UCSD-AML1 (cell line): ENCODE measurements around the gene ADD3.
"Not testable (repeated sequence)": the region's sequence is repeated elsewhere in the genome, so short reads cannot be mapped to it uniquely, and the experiment has no call there.

Experiments used
- DNase-seq: peaks from one replicate; lab custom pipeline; 2025; ENCODE audit not compliant: unreplicated experiment; lab: John Stamatoyannopoulos, UW

Gene ADD3

DNA sequence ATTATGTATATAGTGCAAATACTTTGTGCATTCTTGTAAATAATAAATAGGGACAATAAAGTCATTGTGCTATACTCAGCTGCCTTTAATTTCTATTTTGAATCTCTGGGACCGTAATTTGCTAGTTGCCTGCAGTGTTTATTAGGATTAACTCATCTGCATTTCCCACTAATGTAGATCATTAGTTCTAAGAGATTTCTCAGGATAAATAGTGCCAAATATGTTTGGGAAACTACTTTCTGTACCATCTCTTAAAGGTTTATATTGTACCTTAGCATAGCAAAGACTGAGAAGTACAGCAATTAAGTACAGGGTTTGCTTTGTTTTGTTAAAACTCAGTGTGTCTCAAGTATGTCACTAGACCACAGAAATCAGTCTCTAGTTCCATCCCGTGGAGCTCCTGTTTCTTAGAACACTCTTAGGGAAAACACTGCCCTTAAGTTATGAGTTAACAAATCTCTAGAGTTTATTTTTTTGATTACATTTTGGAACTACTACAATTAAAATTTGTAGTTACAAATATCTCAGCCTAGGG is 26.0 kb downstream of the ADD3 start:
- DNase-seq = no peak

- no peak for DNase-seq
Measured at GRCh38 chr10:110034596-110034995, 26.8 kb downstream of the ADD3 start.

GRCh38 chr10:110035070-110035921 is 27.5 kb downstream of the ADD3 start:
- DNase-seq = no peak

GRCh38 chr10:110036640-110037039 is 28.9 kb downstream of the ADD3 start:
- no peak for DNase-seq

DNA sequence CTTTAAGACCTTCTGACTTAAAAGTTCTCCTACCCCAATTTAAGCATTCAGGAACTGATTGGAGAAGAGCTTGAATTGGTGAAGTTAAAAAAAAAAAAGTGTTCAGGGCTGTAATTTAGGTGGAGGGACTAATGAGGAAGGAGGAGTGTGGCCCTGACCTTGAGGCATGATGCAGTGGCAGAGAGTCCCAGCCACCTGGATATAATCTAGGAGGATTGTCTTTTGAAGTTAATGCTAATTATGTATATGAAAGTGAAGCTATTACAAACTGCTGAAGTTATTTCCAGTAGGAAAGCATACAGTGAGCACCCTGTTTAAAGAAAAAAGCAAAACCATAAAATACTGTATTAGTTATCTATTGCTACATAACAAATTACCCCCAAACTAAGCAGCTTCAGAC is 31.5 kb downstream of the ADD3 start:
- DNase-seq = no peak

DNA sequence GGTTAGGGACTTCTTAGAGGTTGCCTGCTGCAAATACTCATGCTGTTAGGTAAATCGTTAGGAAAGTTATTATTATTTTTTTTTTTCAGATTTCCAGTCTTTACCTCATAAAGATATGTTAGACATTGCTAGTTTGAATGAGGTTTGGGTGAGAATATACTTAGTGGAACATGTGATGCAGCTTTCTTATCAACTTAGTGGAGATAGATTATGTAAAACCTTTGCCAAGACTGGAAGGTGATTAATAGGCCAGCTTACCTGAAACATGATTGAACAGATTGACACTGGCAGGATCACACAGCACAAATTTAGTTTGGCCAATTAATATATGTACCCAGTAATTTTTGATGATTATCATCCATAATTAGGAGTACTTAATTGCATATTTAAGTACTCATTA is 32.3 kb downstream of the ADD3 start:
- DNase-seq = no peak

- DNase-seq = no peak
Measured at GRCh38 chr10:110040767-110041478, 33.1 kb downstream of the ADD3 start.

DNA sequence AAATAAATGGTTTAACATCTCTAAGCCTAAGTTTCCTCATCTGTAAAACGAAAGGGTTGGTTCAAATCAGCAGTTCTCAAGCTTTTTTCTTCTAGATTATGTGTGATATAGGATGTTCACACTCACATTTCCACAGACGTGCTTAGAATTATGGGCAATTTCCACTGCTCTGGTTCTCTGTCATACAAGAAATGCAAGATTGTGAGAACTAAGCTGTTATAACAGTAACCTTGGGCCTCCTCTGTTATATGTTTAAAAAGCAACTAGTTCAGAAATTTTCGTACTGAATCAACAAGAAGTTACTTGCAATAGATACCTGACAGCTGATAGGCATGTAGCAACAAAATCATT is 33.7 kb downstream of the ADD3 start:
- no peak for DNase-seq

DNA sequence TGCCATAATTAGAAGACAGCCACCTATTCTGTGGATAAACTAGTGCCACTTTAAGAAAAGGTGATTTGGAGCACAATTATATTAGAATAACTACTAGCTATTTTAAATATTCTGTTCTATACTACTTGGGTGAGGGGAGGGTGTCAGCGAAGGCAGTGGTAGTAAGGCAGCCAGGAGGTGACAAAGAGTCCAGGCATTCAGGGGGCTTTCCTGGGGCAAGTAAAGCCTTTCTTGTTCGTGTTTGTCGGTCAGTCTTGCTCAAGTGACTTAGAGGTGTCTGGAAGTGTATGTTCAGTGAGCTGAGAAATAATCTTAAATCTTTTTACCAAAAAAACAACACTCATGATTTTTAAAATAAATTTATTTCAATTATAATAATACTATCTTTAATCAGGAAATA is 34.4 kb downstream of the ADD3 start:
- no peak for DNase-seq

GRCh38 chr10:110042891-110043290 is 35.1 kb downstream of the ADD3 start:
- DNase-seq = no peak

GRCh38 chr10:110044681-110045080 is 36.9 kb downstream of the ADD3 start:
- no peak for DNase-seq

- DNase-seq = no peak
Measured at GRCh38 chr10:110045772-110046171, 38.0 kb downstream of the ADD3 start.

DNA sequence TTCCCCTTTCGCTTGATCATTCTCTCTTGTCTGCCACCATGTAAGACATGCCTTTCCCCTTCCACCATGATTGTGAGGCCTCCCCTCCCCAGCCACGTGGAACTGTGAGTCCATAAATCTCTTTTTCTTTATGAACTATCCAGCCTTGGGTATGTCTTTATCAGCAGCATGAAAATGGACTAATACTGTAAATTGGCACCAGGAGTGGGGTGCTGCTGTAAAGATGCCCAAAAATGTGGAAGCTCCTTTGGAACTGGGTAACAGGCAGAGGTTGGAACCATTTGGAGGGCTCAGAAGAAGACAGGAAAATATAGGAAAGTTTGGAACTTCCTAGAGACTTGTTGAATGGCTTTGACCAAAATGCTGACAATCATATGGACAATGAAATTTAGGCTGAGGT is 40.4 kb downstream of the ADD3 start:
- not testable (repeated sequence) for DNase-seq

- DNase-seq = no peak
Measured at GRCh38 chr10:110048781-110049180, 41.0 kb downstream of the ADD3 start.

DNA sequence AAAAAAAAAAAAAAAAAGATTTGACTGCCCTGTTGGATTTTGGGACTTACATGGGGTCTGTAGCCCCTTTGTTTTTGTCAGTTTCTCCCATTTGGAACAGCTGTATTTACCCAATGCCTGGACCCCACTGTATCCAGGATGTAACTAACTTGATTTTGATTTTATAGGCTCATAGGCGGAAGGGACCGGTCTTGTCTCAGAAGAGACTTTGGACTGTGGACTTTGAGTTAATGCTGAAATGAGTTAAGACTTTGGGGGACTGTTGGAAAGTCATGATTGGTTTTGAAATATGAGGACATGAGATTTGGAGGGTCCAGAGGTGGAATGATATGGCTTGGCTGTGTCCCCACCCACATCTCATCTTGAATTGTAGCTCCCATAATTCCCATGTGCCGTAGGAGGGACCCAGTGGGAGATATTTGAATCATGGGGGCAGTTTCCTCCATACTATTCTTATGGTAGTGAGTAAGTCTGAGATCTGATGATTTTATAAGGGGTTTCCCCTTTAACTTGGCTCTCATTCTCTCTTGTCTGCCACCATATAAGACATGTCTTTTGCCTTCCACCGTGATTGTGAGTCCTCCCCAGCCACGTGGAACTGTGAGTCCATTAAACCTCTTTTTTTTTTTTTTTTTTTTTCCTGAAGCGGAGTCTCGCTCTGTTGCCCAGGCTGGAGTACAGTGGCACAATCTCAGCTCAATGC is 42.3 kb downstream of the ADD3 start:
- DNase-seq = not testable (repeated sequence)

- DNase-seq = no peak
Measured at GRCh38 chr10:110051487-110051886, 43.7 kb downstream of the ADD3 start.

GRCh38 chr10:110052916-110053315 is 45.1 kb downstream of the ADD3 start:
- DNase-seq = no peak

DNA sequence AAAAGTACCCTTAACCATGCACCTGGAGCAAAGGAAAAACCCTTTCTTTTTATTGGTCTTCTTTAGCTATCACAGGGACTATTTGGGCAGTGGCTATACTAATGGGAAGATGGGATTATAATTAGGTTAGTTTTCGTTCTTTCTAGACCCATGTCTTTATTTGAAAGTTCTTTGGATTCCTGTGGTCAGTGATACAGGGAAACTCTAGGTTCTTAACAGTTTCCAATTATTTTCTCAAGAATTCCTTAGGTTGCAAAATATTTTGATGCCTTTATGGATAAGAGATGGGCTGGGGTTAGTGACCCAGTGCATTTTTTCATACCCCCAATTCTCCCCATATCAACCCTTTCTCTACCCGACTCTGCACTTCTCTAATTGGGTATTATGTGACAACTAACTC is 49.0 kb downstream of the ADD3 start:
- no peak for DNase-seq

GRCh38 chr10:110057456-110057855 is 49.7 kb downstream of the ADD3 start:
- DNase-seq = no peak

GRCh38 chr10:110058212-110058611 is 50.4 kb downstream of the ADD3 start:
- no peak for DNase-seq

DNA sequence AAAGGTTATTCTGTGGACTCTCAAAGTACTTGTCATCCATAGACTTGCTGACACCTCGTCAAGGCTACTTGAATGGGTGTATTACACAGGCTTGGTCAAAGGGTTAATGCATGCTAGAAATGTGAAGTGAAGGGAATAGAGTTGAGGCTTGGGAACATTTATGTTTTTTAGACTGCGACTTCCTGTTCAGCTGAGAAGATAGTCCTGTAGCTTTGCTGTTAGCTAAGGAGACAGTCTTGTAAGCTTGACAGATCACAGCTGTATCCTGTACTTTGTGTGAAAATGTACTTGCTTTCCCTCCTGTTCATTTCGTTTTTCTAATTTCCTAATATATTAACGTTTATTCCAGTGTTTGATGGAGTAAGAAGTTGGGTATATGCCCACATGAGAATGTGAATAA is 52.1 kb downstream of the ADD3 start:
- no peak for DNase-seq

DNA sequence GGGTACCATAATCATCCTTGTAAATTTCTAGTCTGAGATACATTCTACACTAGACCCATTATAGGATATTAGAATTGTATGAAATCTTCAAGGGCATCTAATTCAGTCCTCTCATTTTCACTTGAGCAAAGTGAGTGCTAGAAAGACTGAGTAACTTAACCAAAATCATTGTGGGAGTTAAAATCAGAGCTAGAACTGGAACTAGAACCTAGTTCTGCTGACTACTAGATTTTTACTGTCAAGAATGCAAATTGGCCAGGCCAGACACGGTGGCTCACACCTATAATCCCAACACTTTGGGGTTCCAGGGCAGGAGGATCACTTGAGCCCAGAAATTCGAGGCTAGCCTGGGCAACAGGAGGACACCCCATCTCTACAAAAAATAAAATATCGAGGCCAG is 53.9 kb downstream of the ADD3 start:
- DNase-seq = no peak
